H1 (cell line): ENCODE data around the gene MXI1. TPM values are rescaled to one million over a fixed set of nuclear protein-coding genes. Genes with fewer than 3 reads are reported as not detected.

Experiments
- CTCF ChIA-PET: fragments of 300-600 bp; sonication (Branson Sonifier 250); formaldehyde crosslinking; loops from one replicate; lab custom pipeline; 2021; ENCODE audit not compliant: partially characterized antibody; lab: Charles Lee
- POLR2A ChIA-PET: fragments of 300-600 bp; sonication (Branson Sonifier 250); formaldehyde crosslinking; loops from one replicate; lab custom pipeline; 2021; ENCODE audit warnings: inconsistent platforms; ENCODE audit not compliant: partially characterized antibody; lab: Charles Lee
- DNase-seq, 2 experiments: peaks; one replicate each; pipeline versions ENCODE4 v3.0.0 to v3.0.0-alpha.2; 2010 to 2022; ENCODE audit warnings: low spot score in 2 of 2, low read depth in 1 of 2, mixed read lengths in 1 of 2
- FAIRE-seq: peaks from 2 replicates; lab custom pipeline; 2011; peaks lifted over from hg19 to GRCh38; lab: Jason Lieb, UNC
- H2AFZ ChIP-seq: 2 replicates; pipeline ENCODE4 v1.8.1; 2012; ENCODE audit warnings: low read length, inconsistent platforms
- H2AK5ac ChIP-seq: 2 replicates; pipeline ENCODE4 v1.6.1; 2013; ENCODE audit warnings: low read depth, low read length
- H2BK120ac ChIP-seq: replicated peaks from 2 replicates; pipeline ENCODE3; 2013; ENCODE audit warnings: low read depth, low read length, inconsistent platforms
- H2BK12ac ChIP-seq: 2 replicates; pipeline ENCODE4 v1.6.1; 2013; ENCODE audit warnings: low read depth, low read length
- H2BK15ac ChIP-seq: 2 replicates; pipeline ENCODE4 v1.6.1; 2013; ENCODE audit warnings: low read length
- H2BK20ac ChIP-seq: 2 replicates; pipeline ENCODE4 v1.6.1; 2013; ENCODE audit warnings: low read length
- H2BK5ac ChIP-seq: 2 replicates; pipeline ENCODE4 v1.6.1; 2013; ENCODE audit warnings: low read depth, low read length
- H3K14ac ChIP-seq: 2 replicates; pipeline ENCODE4 v1.6.1; 2013; ENCODE audit warnings: inconsistent platforms; ENCODE audit not compliant: insufficient read length
- H3K18ac ChIP-seq: 2 replicates; pipeline ENCODE4 v1.6.1; 2013; ENCODE audit warnings: low read length; ENCODE audit errors: extremely low read depth
- H3K23ac ChIP-seq: 2 replicates; pipeline ENCODE4 v1.6.1; 2013; ENCODE audit warnings: inconsistent platforms; ENCODE audit not compliant: insufficient read length
- H3K23me2 ChIP-seq: 2 replicates; pipeline ENCODE4 v1.6.1; 2013; ENCODE audit warnings: low read depth, low read length
- H3K27ac ChIP-seq: 2 replicates; pipeline ENCODE4 v1.6.1; 2011; ENCODE audit warnings: low read depth, low read length, inconsistent platforms
- H3K27me3 ChIP-seq, 4 experiments: replicated peaks in 1 of 4; 1 replicate in 1 of 4; 2 replicates in 3 of 4; pipeline versions ENCODE4 v1.6.1 to v1.8.1; 2011 to 2013; ENCODE audit warnings: low read length in 3 of 4, mild to moderate bottlenecking in 3 of 4, inconsistent platforms in 2 of 4, mixed read lengths in 2 of 4, moderate library complexity in 1 of 4; ENCODE audit not compliant: control insufficient read depth in 3 of 4, insufficient read depth in 3 of 4; ENCODE audit errors: extremely low read depth in 1 of 4
- H3K36me3 ChIP-seq, 4 experiments: 2 replicates each; pipeline versions ENCODE4 v1.6.1 to v1.8.1; 2011 to 2013; ENCODE audit warnings: mild to moderate bottlenecking in 4 of 4, low read length in 3 of 4, moderate library complexity in 2 of 4, control low read depth in 1 of 4, inconsistent platforms in 1 of 4; ENCODE audit not compliant: insufficient read depth in 4 of 4, control insufficient read depth in 2 of 4
- H3K4ac ChIP-seq: replicated peaks from 2 replicates; pipeline ENCODE3; 2013; ENCODE audit warnings: low read length, low read depth, mixed read lengths, inconsistent platforms; ENCODE audit not compliant: insufficient read length
- H3K4me1 ChIP-seq, 4 experiments: replicated peaks in 1 of 4; 1 replicate in 1 of 4; 2 replicates in 3 of 4; pipeline versions ENCODE4 v1.6.1 to v1.8.1; 2011 to 2013; ENCODE audit warnings: low read length in 3 of 4, inconsistent platforms in 2 of 4, mixed read lengths in 1 of 4; ENCODE audit not compliant: insufficient read depth in 4 of 4, control insufficient read depth in 3 of 4
- H3K4me2 ChIP-seq, 2 experiments: 2 replicates each; pipeline versions ENCODE4 v1.6.1 to v1.8.1; 2011 to 2013; ENCODE audit warnings: low read depth in 2 of 2, low read length in 2 of 2, control low read depth in 1 of 2, inconsistent platforms in 1 of 2, mild to moderate bottlenecking in 1 of 2; ENCODE audit not compliant: insufficient read depth in 1 of 2
- H3K4me3 ChIP-seq, 4 experiments: fragments of 200-600, 300-600 bp in 1 of 4; sonication (generic), shearing (Covaris generic), sonication (Bioruptor Twin) in 1 of 4; 2 replicates each; pipeline versions ENCODE4 v1.5.1 to v1.8.1; 2011 to 2016; ENCODE audit warnings: low read length in 4 of 4, low read depth in 3 of 4, control low read depth in 2 of 4, inconsistent platforms in 2 of 4, mild to moderate bottlenecking in 2 of 4, mixed read lengths in 1 of 4, moderate library complexity in 1 of 4; ENCODE audit not compliant: insufficient read depth in 2 of 4; ENCODE audit errors: extremely low read depth in 1 of 4
- H3K56ac ChIP-seq: replicated peaks from 2 replicates; pipeline ENCODE3; 2013; ENCODE audit warnings: low read depth, mild to moderate bottlenecking, mixed read lengths, low read length, inconsistent platforms; ENCODE audit not compliant: insufficient read length
- H3K79me1 ChIP-seq: 2 replicates; pipeline ENCODE4 v1.6.1; 2013; ENCODE audit warnings: low read depth, low read length, control low read depth
- H3K79me2 ChIP-seq, 2 experiments: 2 replicates each; pipeline versions ENCODE4 v1.6.1 to v1.8.1; 2012 to 2013; ENCODE audit warnings: low read length in 2 of 2, mild to moderate bottlenecking in 2 of 2, inconsistent platforms in 1 of 2; ENCODE audit not compliant: insufficient read depth in 2 of 2, control insufficient read depth in 1 of 2
- H3K9ac ChIP-seq, 4 experiments: replicated peaks in 1 of 4; 1 replicate in 1 of 4; 2 replicates in 3 of 4; pipeline versions ENCODE4 v1.6.1 to v1.8.1; 2011 to 2013; ENCODE audit warnings: low read depth in 3 of 4, low read length in 3 of 4, control low read depth in 2 of 4, mild to moderate bottlenecking in 2 of 4, moderate library complexity in 2 of 4, inconsistent platforms in 1 of 4; ENCODE audit errors: extremely low read depth in 1 of 4
- H3K9me3 ChIP-seq, 2 experiments: 2 replicates each; pipeline versions ENCODE4 v1.6.1 to v1.8.1; 2012 to 2013; ENCODE audit warnings: mild to moderate bottlenecking in 2 of 2, moderate library complexity in 2 of 2, control low read depth in 1 of 2, inconsistent platforms in 1 of 2, low read depth in 1 of 2, low read length in 1 of 2, mixed read lengths in 1 of 2; ENCODE audit not compliant: insufficient read depth in 2 of 2
- H4K20me1 ChIP-seq, 2 experiments: replicated peaks in 1 of 2; 2 replicates each; pipeline versions ENCODE3 to v1.8.1; 2011 to 2013; ENCODE audit warnings: inconsistent platforms in 2 of 2, low read length in 2 of 2, mild to moderate bottlenecking in 1 of 2; ENCODE audit not compliant: insufficient read depth in 2 of 2, control insufficient read depth in 1 of 2
- H4K5ac ChIP-seq: 2 replicates; pipeline ENCODE4 v1.6.1; 2013; ENCODE audit warnings: low read length, low read depth, mixed read lengths, inconsistent platforms; ENCODE audit not compliant: insufficient read length
- H4K8ac ChIP-seq: 2 replicates; pipeline ENCODE4 v1.8.0; 2013; ENCODE audit warnings: mild to moderate bottlenecking, moderate library complexity, low read length, inconsistent platforms; ENCODE audit not compliant: insufficient read depth; ENCODE audit errors: extremely low read depth
- H4K91ac ChIP-seq: replicated peaks from 2 replicates; pipeline ENCODE3; 2013; ENCODE audit warnings: low read length, mixed read lengths, inconsistent platforms; ENCODE audit not compliant: insufficient read length
- RNF2 ChIP-seq: fragments of 200-900, 300-1000 bp; sonication (generic); IDR thresholded peaks from 2 replicates; pipeline ENCODE4 v1.7.1; 2016; ENCODE audit warnings: borderline replicate concordance, low read depth, mild to moderate bottlenecking, antibody characterized with exemption, low read length; ENCODE audit not compliant: poor library complexity, severe bottlenecking; ENCODE audit errors: missing control alignments
- TAF7 ChIP-seq: optimal IDR thresholded peaks from 2 replicates; pipeline ENCODE3; 2011; ENCODE audit warnings: low read depth, mild to moderate bottlenecking, inconsistent platforms, low read length, moderate library complexity, borderline replicate concordance
- TEAD4 ChIP-seq: IDR thresholded peaks from 2 replicates; pipeline ENCODE4 v1.6.1; 2012; ENCODE audit warnings: low read depth, low read length, inconsistent platforms, mixed read lengths
- WGBS, 2 experiments: shearing (Covaris generic) in 1 of 2; methylation state at CpG; one replicate each; pipeline versions ENCODE4 v1.1.6 to v1.1.7; 2013 to 2015; ENCODE audit warnings: low lambda C conversion rate in 2 of 2, mixed read lengths in 2 of 2, inconsistent platforms in 1 of 2, low coverage in 1 of 2, missing lambda C conversion rate in 1 of 2; ENCODE audit not compliant: insufficient replicate concordance in 2 of 2, insufficient coverage in 1 of 2, insufficient read length in 1 of 2; ENCODE audit errors: extremely low coverage in 1 of 2, missing lambda C conversion rate in 1 of 2; 5-methylcytosine and 5-hydroxymethylcytosine counted together
- polyA plus RNA-seq, 7 experiments: library from polyadenylated mRNA; depleted of rRNA in 3 of 7; stranded (reverse) in 5 of 7; unstranded in 2 of 7; fragments of >200 nt in 5 of 7; fragments of 200-250 nt in 2 of 7; gene quantifications; 1 replicate in 5 of 7; 2 replicates in 1 of 7; 4 replicates in 1 of 7; pipeline versions ENCODE4 v1.2.1 to v1.2.3, GENCODE V29; 2011 to 2013; ENCODE audit warnings: missing spikeins in 2 of 7, mixed read lengths in 2 of 7
- total RNA-seq: library from RNA; stranded (reverse); fragmentation: NEBNext Ultra II Directional; extraction: Animal tissue kit (Norgen Biotek cat#: 25700); gene quantifications from 2 replicates; pipeline ENCODE4 v1.2.1, GENCODE V29; 2021

MXI1 gene
- total and polyA plus RNA-seq, 2 of the 8 experiments (the other 6 are each of a cell fraction or from before 2014, with no cell fraction given): 5.7 to 8.8 TPM

- no peak overlapping the region for H4K5ac ChIP-seq
- CTCF ChIA-PET: interaction anchor here (0.6 to 1.9 kb wide), 5 partner anchors 14 to 194 kb away, joined by 3 to 6 read pairs (median 3); no protein-coding TSS in a partner anchor
- H2BK120ac ChIP-seq: no peak overlapping the region
- H2BK15ac ChIP-seq: no peak overlapping the region
- no peak overlapping the region for H4K8ac ChIP-seq
- H3K56ac ChIP-seq: no peak overlapping the region
- H3K9ac ChIP-seq: no peak overlapping the region
- H3K36me3 ChIP-seq: peaks cover 27 to 95% (median 73%) of the 10 kb centered on the region in 4 experiments
- DNase-seq (no peak), FAIRE-seq (no peak)
- H2BK5ac ChIP-seq: no peak overlapping the region
- no peaks in the 10 kb centered on the region for H3K9me3 ChIP-seq
- no peak overlapping the region for H4K91ac ChIP-seq
- H3K14ac ChIP-seq: no peak overlapping the region
- H2AK5ac ChIP-seq: no peak overlapping the region
- H3K4me3 ChIP-seq: no peak overlapping the region
- no peaks in the 10 kb centered on the region; a peak in 1 of 7 replicates for H3K4me1 ChIP-seq
- 85% methylated on average over 1 of the region's 1 CpG; no CpG with 5 or more reads in 1 of the 2 experiments for WGBS, 2 experiments
- H3K4ac ChIP-seq: no peak overlapping the region
- no peak overlapping the region for H2BK20ac ChIP-seq
- H3K27ac ChIP-seq: no peak overlapping the region
- POLR2A ChIA-PET: interaction anchor here (0.7 to 4.8 kb wide), 7 partner anchors 8 to 300 kb away, joined by 3 to 31 read pairs (median 3); partner anchors contain the start of gene SMNDC1
- no peak overlapping the region for H3K23ac ChIP-seq
- H3K4me2 ChIP-seq: no peak overlapping the region
- peaks cover 2 to 5% of the 10 kb centered on the region in 2 experiments for H4K20me1 ChIP-seq
- peaks cover 3 to 32% of the 10 kb centered on the region in 2 experiments for H3K79me2 ChIP-seq
- TF ChIP-seq TEAD4: no peak
- no peak for TF ChIP-seq RNF2
- no peak for TF ChIP-seq TAF7
- peaks cover 0 to 1% (median 0%) of the 10 kb centered on the region in 4 experiments; a peak in 1 of 7 replicates for H3K27me3 ChIP-seq
- 0 out of 2 replicates have a peak, but pooled peaks cover 2% of the 10 kb centered on the region for H3K79me1 ChIP-seq
- H3K18ac ChIP-seq: no peak overlapping the region
- no peak overlapping the region for H2AFZ ChIP-seq
- no peaks in the 10 kb centered on the region for H3K23me2 ChIP-seq
- H2BK12ac ChIP-seq: no peak overlapping the region
Observed at GRCh38 chr10:110296966-110297365, 89.6 kb downstream of the MXI1 start.
